HEK293 (cell line): ENCODE data around the gene SLC35F3.

ENCODE experiments used
- CTCF ChIA-PET: fragments of 350-600 bp; formaldehyde crosslinking; extraction: SDS; loops from one replicate; lab custom pipeline; 2021; ENCODE audit warnings: antibody characterized with exemption; lab: Yijun Ruan, JAX
- POLR2A ChIA-PET: fragments of 300-600 bp; formaldehyde crosslinking; extraction: SDS; loops from one replicate; lab custom pipeline; 2020; ENCODE audit warnings: antibody characterized with exemption, inconsistent platforms; lab: Yijun Ruan, JAX
- H3K27ac ChIP-seq: fragments of 200-500 bp; sonication (Bioruptor generic); 2 replicates; pipeline ENCODE4 v1.5.1; 2014; ENCODE audit warnings: low read depth, low read length, control low read depth, inconsistent platforms; ENCODE audit errors: extremely low read depth
- H3K36me3 ChIP-seq, 2 experiments: fragments of 200-500 bp in 1 of 2; sonication (Bioruptor generic) in 1 of 2; 1 replicate in 1 of 2; 2 replicates in 1 of 2; pipeline ENCODE4 v1.5.1; 2014 to 2017; ENCODE audit warnings: inconsistent platforms in 2 of 2, low read length in 2 of 2; ENCODE audit not compliant: control insufficient read depth in 2 of 2, insufficient read depth in 1 of 2
- H3K4me1 ChIP-seq: fragments of 200-500 bp; sonication (Bioruptor generic); 2 replicates; pipeline ENCODE4 v1.5.1; 2014; ENCODE audit warnings: mild to moderate bottlenecking, low read length, inconsistent platforms; ENCODE audit not compliant: control insufficient read depth, insufficient read depth
- H3K4me3 ChIP-seq: 2 replicates; pipeline ENCODE4 v1.5.1; 2011; ENCODE audit warnings: low read depth, mild to moderate bottlenecking, control low read depth, low read length, moderate library complexity
- H3K9me3 ChIP-seq: fragments of 200-500 bp; sonication (Bioruptor generic); 2 replicates; pipeline ENCODE4 v1.5.1; 2014; ENCODE audit warnings: low read depth, low read length, inconsistent platforms; ENCODE audit not compliant: control insufficient read depth, insufficient read depth
- BCL11A ChIP-seq: fragments of 450-650 bp; formaldehyde crosslinking; IDR thresholded peaks from 2 replicates; pipeline ENCODE4 v1.5.1; 2016; ENCODE audit warnings: low read depth, missing biosample characterization, missing genetic modification characterization
- EGR2 ChIP-seq: fragments of 450-650 bp; formaldehyde crosslinking; IDR thresholded peaks from 2 replicates; pipeline ENCODE4 v1.5.1; 2016; ENCODE audit warnings: low read depth, missing biosample characterization, missing genetic modification characterization
- GLI2 ChIP-seq: fragments of 450-650 bp; formaldehyde crosslinking; IDR thresholded peaks from 2 replicates; pipeline ENCODE4; 2017; ENCODE audit warnings: missing biosample characterization, missing genetic modification characterization, low read depth, borderline replicate concordance
- KLF1 ChIP-seq: fragments of 450-650 bp; formaldehyde crosslinking; IDR thresholded peaks from 2 replicates; pipeline ENCODE4 v1.5.1; 2016; ENCODE audit warnings: missing biosample characterization, missing genetic modification characterization
- PATZ1 ChIP-seq: fragments of 450-650 bp; formaldehyde crosslinking; IDR thresholded peaks from 2 replicates; pipeline ENCODE4 v1.5.1; 2016; ENCODE audit warnings: missing biosample characterization, missing genetic modification characterization
- PRDM1 ChIP-seq: fragments of 450-650 bp; formaldehyde crosslinking; IDR thresholded peaks from 2 replicates; pipeline ENCODE4; 2016; ENCODE audit warnings: missing biosample characterization, missing genetic modification characterization
- RBAK ChIP-seq: fragments of 450-650 bp; formaldehyde crosslinking; IDR thresholded peaks from 2 replicates; pipeline ENCODE4 v1.5.1; 2016; ENCODE audit warnings: missing biosample characterization, missing genetic modification characterization
- SCRT2 ChIP-seq: fragments of 450-650 bp; formaldehyde crosslinking; IDR thresholded peaks from 2 replicates; pipeline ENCODE4 v1.5.1; 2016; ENCODE audit warnings: missing biosample characterization, missing genetic modification characterization
- ZBTB17 ChIP-seq: fragments of 450-650 bp; formaldehyde crosslinking; IDR thresholded peaks from 2 replicates; pipeline ENCODE4 v1.5.1; 2016; ENCODE audit warnings: missing biosample characterization, missing genetic modification characterization
- ZNF2 ChIP-seq: fragments of 450-650 bp; formaldehyde crosslinking; IDR thresholded peaks from 2 replicates; pipeline ENCODE4 v1.5.1; 2016; ENCODE audit warnings: missing biosample characterization, missing genetic modification characterization
- ZNF341 ChIP-seq: fragments of 450-650 bp; formaldehyde crosslinking; IDR thresholded peaks from 2 replicates; pipeline ENCODE4; 2016; ENCODE audit warnings: low read depth, missing biosample characterization, missing genetic modification characterization
- ZNF626 ChIP-seq: fragments of 450-650 bp; sonication (Bioruptor Pico); formaldehyde crosslinking; IDR thresholded peaks from 2 replicates; pipeline ENCODE4 v1.5.1; 2018; ENCODE audit warnings: missing biosample characterization, missing genetic modification characterization, inconsistent platforms
- ZNF830 ChIP-seq: fragments of 450-650 bp; IDR thresholded peaks from 2 replicates; pipeline ENCODE4 v1.5.0; 2018; ENCODE audit warnings: missing biosample characterization, missing genetic modification characterization, low read depth, mild to moderate bottlenecking, moderate library complexity
- TF ChIP-seq, protein P1 (sequence below): fragments of 450-650 bp; formaldehyde crosslinking; IDR thresholded peaks from 2 replicates; pipeline ENCODE4 v1.5.1; 2016; ENCODE audit warnings: missing biosample characterization, missing genetic modification characterization
- TF ChIP-seq, protein P2 (sequence below): fragments of 450-650 bp; formaldehyde crosslinking; IDR thresholded peaks from 2 replicates; pipeline ENCODE4 v1.5.1; 2016; ENCODE audit warnings: missing biosample characterization, missing genetic modification characterization
- TF ChIP-seq, protein P3 (sequence below): fragments of 450-650 bp; formaldehyde crosslinking; IDR thresholded peaks from 2 replicates; pipeline ENCODE4 v1.5.1; 2016; ENCODE audit warnings: missing biosample characterization, missing genetic modification characterization
- TF ChIP-seq, protein P4 (sequence below): fragments of 450-650 bp; IDR thresholded peaks from 2 replicates; pipeline ENCODE4 v1.5.1; 2018; ENCODE audit warnings: missing biosample characterization, mild to moderate bottlenecking, missing genetic modification characterization

Gene SLC35F3

DNA sequence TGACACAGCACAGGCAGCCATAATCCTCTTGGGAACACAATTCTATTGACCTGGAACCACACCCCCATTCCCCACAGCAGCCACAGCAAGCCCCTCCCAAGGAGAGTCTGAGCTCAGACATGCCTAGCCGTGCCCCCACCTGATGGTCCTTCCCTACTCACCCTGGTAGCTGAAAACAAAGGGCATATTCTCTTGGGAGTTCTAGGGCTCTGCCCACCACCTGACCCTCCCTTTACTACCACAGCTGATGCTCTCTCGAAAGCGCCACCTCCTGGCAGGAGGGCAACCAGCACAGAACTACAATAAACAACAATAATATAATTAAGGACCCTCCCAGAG is 283.9 kb downstream of the SLC35F3 start:
- TF ChIP-seq RBAK (tag by site-specific recombination): no peak
- TF ChIP-seq ZNF830 (tag by site-specific recombination): no peak
- TF ChIP-seq SCRT2 (tag by site-specific recombination): peak; percentile 61
- TF ChIP-seq KLF1 (tag by site-specific recombination): peak; percentile 36
- TF ChIP-seq ZBTB17 (tag by site-specific recombination): peak; percentile 50
- TF ChIP-seq GLI2 (tag by site-specific recombination): no peak
- TF ChIP-seq ZNF341: 0 out of 2 replicates have a peak, but pooled peaks have one; percentile 12
- peak; percentile 90 for TF ChIP-seq ZNF2 (tag by site-specific recombination)
- TF ChIP-seq PATZ1 (tag by site-specific recombination): peak; percentile 47
- TF ChIP-seq, protein P1, sequence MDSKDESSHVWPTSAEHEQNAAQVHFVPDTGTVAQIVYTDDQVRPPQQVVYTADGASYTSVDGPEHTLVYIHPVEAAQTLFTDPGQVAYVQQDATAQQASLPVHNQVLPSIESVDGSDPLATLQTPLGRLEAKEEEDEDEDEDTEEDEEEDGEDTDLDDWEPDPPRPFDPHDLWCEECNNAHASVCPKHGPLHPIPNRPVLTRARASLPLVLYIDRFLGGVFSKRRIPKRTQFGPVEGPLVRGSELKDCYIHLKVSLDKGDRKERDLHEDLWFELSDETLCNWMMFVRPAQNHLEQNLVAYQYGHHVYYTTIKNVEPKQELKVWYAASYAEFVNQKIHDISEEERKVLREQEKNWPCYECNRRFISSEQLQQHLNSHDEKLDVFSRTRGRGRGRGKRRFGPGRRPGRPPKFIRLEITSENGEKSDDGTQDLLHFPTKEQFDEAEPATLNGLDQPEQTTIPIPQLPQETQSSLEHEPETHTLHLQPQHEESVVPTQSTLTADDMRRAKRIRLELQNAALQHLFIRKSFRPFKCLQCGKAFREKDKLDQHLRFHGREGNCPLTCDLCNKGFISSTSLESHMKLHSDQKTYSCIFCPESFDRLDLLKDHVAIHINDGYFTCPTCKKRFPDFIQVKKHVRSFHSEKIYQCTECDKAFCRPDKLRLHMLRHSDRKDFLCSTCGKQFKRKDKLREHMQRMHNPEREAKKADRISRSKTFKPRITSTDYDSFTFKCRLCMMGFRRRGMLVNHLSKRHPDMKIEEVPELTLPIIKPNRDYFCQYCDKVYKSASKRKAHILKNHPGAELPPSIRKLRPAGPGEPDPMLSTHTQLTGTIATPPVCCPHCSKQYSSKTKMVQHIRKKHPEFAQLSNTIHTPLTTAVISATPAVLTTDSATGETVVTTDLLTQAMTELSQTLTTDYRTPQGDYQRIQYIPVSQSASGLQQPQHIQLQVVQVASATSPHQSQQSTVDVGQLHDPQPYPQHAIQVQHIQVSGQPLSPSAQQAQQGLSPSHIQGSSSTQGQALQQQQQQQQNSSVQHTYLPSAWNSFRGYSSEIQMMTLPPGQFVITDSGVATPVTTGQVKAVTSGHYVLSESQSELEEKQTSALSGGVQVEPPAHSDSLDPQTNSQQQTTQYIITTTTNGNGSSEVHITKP (tag by site-specific recombination): no peak
- TF ChIP-seq, protein P2, sequence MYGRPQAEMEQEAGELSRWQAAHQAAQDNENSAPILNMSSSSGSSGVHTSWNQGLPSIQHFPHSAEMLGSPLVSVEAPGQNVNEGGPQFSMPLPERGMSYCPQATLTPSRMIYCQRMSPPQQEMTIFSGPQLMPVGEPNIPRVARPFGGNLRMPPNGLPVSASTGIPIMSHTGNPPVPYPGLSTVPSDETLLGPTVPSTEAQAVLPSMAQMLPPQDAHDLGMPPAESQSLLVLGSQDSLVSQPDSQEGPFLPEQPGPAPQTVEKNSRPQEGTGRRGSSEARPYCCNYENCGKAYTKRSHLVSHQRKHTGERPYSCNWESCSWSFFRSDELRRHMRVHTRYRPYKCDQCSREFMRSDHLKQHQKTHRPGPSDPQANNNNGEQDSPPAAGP (tag by site-specific recombination): peak; percentile 94
- H3K4me1 ChIP-seq: no peaks in the 10 kb centered on the region
- POLR2A ChIA-PET: no interaction called here
- no peaks in the 10 kb centered on the region for H3K36me3 ChIP-seq
- no peak overlapping the region for H3K27ac ChIP-seq
- no peak overlapping the region for H3K4me3 ChIP-seq
- no peaks in the 10 kb centered on the region; the same call in 1 of the 2 replicates for H3K9me3 ChIP-seq
- CTCF ChIA-PET: interaction anchor here (0.6 to 1.7 kb wide), 8 partner anchors 10 to 131 kb away, joined by 3 to 9 read pairs (median 4); no protein-coding TSS in a partner anchor

DNA sequence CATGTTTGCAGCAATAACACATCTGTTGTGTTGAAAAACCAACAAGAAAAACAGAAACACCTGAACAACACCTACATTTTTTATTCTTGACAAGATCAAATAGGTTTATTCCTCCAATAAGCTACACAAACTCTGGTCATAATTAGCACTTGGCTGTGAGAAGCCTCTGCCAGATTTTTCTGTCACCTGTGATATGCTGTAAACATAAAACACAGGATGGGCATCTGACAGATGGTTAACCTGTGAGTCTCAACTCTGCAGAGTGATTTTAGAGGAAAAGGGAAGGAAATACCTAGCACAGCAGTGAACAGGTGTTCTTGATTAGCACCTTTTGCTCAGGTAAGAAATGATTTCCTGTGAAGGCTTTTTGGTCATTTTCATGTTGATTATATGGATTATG is 293.4 kb downstream of the SLC35F3 start:
- no peaks in the 10 kb centered on the region for H3K36me3 ChIP-seq
- POLR2A ChIA-PET: no interaction called here
- CTCF ChIA-PET: no interaction called here
- H3K27ac ChIP-seq: no peak overlapping the region
- TF ChIP-seq PRDM1 (tag by site-specific recombination) (no peak), ZNF626 (tag by site-specific recombination) (no peak), EGR2 (tag by site-specific recombination) (no peak), BCL11A (no peak)
- TF ChIP-seq, protein P3, sequence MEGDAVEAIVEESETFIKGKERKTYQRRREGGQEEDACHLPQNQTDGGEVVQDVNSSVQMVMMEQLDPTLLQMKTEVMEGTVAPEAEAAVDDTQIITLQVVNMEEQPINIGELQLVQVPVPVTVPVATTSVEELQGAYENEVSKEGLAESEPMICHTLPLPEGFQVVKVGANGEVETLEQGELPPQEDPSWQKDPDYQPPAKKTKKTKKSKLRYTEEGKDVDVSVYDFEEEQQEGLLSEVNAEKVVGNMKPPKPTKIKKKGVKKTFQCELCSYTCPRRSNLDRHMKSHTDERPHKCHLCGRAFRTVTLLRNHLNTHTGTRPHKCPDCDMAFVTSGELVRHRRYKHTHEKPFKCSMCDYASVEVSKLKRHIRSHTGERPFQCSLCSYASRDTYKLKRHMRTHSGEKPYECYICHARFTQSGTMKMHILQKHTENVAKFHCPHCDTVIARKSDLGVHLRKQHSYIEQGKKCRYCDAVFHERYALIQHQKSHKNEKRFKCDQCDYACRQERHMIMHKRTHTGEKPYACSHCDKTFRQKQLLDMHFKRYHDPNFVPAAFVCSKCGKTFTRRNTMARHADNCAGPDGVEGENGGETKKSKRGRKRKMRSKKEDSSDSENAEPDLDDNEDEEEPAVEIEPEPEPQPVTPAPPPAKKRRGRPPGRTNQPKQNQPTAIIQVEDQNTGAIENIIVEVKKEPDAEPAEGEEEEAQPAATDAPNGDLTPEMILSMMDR (tag by site-specific recombination): no peak
- TF ChIP-seq, protein P4, sequence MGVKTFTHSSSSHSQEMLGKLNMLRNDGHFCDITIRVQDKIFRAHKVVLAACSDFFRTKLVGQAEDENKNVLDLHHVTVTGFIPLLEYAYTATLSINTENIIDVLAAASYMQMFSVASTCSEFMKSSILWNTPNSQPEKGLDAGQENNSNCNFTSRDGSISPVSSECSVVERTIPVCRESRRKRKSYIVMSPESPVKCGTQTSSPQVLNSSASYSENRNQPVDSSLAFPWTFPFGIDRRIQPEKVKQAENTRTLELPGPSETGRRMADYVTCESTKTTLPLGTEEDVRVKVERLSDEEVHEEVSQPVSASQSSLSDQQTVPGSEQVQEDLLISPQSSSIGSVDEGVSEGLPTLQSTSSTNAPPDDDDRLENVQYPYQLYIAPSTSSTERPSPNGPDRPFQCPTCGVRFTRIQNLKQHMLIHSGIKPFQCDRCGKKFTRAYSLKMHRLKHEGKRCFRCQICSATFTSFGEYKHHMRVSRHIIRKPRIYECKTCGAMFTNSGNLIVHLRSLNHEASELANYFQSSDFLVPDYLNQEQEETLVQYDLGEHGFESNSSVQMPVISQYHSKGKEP (tag by site-specific recombination): no peak
- no peaks in the 10 kb centered on the region for H3K9me3 ChIP-seq
- no peak overlapping the region for H3K4me3 ChIP-seq
- H3K4me1 ChIP-seq: no peaks in the 10 kb centered on the region
